GM12801 (cell line): Measurements from ENCODE around the gene PCSK5.

Experiments used
- CTCF ChIP-seq: IDR thresholded peaks from one replicate; pipeline ENCODE4 v1.5.1; 2011; ENCODE audit warnings: control low read depth; ENCODE audit not compliant: insufficient read length; ENCODE audit errors: extremely low read depth

Gene PCSK5

DNA sequence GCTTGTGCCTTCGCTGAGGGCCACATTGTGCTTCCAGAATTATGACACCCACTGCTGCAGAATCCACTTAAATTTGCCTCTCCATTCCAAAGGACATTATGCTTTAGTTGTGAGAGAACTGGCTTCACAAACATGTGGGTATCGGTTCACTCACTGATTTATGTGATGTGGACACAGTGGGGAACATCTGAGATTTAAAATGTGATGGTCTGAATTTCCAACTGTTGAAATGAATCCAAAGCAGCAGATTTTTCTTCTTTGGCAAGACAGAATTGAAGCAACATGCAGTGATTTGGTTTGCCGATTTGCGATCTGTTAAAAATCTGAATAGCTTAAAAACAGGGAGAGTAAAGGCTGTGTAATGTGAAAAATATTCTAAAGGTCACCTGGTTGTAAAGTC, 20.3 kb downstream of the PCSK5 start:
- no peak for TF ChIP-seq CTCF

DNA sequence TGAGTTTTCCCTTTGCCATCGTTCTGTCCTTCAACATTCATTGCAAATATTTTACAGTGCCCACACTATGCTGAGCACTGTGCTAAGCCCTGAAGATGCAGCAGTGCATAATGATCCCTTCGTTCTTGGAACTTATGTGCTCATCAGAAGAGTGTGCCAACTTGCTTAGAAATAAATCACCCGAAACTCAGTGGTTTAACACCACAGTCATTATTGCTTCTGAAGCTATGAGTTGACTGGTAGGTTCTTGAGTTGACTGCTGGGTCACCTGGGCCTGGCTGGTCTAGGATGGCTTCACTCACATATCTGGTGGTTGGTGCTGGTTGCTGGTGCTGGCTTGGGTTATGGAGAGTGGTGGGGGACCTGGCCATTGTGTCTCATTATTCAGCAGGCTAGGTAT, 20.9 kb downstream of the PCSK5 start:
- no peak for TF ChIP-seq CTCF

GRCh38 chr9:75912951-75913350, 22.5 kb downstream of the PCSK5 start:
- no peak for TF ChIP-seq CTCF

- TF ChIP-seq CTCF = no peak
These were observed 23.5 kb downstream of the PCSK5 start for GRCh38 chr9:75914002-75914401.

DNA sequence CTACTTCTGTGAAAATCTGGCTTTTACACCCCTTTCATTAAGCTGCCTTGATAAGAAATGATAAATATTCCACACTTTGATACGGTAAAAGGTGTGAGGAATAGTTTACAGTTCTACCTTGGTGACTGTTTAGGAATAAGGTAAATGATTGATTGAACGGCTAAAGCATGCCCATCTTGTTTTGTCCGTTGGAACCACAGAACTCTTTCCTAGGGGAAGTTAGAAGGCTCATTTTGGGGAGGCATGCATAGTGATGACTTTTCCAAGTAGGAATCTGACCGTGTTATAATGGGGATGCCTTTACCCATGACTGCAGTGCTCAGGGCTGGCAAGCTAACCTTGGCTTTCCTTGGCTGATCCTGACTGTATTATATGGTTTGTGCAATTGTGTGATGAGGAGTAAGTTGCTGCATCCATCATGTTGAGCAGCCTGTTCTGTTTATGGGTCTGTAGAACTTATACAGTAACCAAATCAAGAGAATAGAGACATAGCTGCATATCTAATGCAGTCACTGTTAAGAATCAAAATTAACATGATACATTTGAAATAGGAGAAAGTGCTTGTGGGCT, 24.5 kb downstream of the PCSK5 start:
- TF ChIP-seq CTCF = no peak

- no peak for TF ChIP-seq CTCF
These were observed 27.7 kb downstream of the PCSK5 start for GRCh38 chr9:75918154-75918553.

GRCh38 chr9:75918909-75919308, 28.4 kb downstream of the PCSK5 start:
- no peak for TF ChIP-seq CTCF
